ENCODE data around the gene PRKCG. TPM values are rescaled to one million over a fixed set of nuclear protein-coding genes. Genes with fewer than 3 reads are reported as not detected.

Gene PRKCG
- total and polyA plus RNA-seq, 2 of the 8 experiments (the other 6 are each of a cell fraction or from before 2014, with no cell fraction given), result 6.1 to 10.6 TPM

GRCh38 chr19:53942001-53942786 is 60.2 kb downstream of the PRKCG start (continued):
- TF ChIP-seq PHF8 (conservative IDR thresholded peaks at IDR 0.05; ENCODE audit: low read depth, low read length) (peak; percentile 52; the same call in 1 of the 2 replicates), BCL11A (IDR thresholded peaks at IDR 0.05; ENCODE audit: low read depth in 2 of 2, low read length in 2 of 2) (no peak), GABPA (IDR thresholded peaks at IDR 0.05; ENCODE audit: borderline replicate concordance, insufficient read depth, low read length) (no peak), SRF (IDR thresholded peaks at IDR 0.05; ENCODE audit: low read depth, low read length) (peak; percentile 8; the same call in 1 of the 2 replicates), SP1 (IDR thresholded peaks at IDR 0.05; ENCODE audit: low read depth, low read length) (peak; percentile 76; the same call in 1 of the 2 replicates), MAX (IDR thresholded peaks at IDR 0.05) (peak; percentile 55), ASH2L (IDR thresholded peaks at IDR 0.05; ENCODE audit: low read length) (peak; percentile 24), EZH2 (IDR thresholded peaks at IDR 0.05; ENCODE audit: low read depth, low read length, severe bottlenecking) (no peak), KDM4A (IDR thresholded peaks at IDR 0.05; ENCODE audit: low read depth, low read length, severe bottlenecking) (no peak), ZNF274 (IDR thresholded peaks at IDR 0.05; ENCODE audit: borderline replicate concordance, extremely low read depth, low read length) (no peak), HDAC2 (IDR thresholded peaks at IDR 0.05; ENCODE audit: borderline replicate concordance in 1 of 2, low read depth in 2 of 2, low read length in 2 of 2) (no peak), JUND (IDR thresholded peaks at IDR 0.05; ENCODE audit: low read length) (no peak), HDAC6 (IDR thresholded peaks at IDR 0.05; ENCODE audit: low read depth, low read length) (no peak), POLR2A (IDR thresholded peaks at IDR 0.05; ENCODE audit: control extremely low read depth in 1 of 2, low read depth in 2 of 2, low read length in 2 of 2) (peak; percentile 55 to 88), TAF1 (IDR thresholded peaks at IDR 0.05; ENCODE audit: low read depth, low read length) (peak; percentile 85), RFX5 (IDR thresholded peaks at IDR 0.05; ENCODE audit: borderline replicate concordance, low read depth, low read length) (no peak), ATF3 (IDR thresholded peaks at IDR 0.05; ENCODE audit: insufficient read depth, low read depth, low read length) (no peak), JUN (IDR thresholded peaks at IDR 0.05; ENCODE audit: low read depth, low read length) (no peak)
